ENCODE results near the gene NUFIP1.
A peak's percentile ranks its signal among the peaks of the same experiment; 100 is the strongest.
"Not testable (repeated sequence)": the region's sequence is repeated elsewhere in the genome, so short reads cannot be mapped to it uniquely, and the experiment has no call there.

NUFIP1 gene

GRCh38 chr13:44920013-44920412 lies 69.3 kb downstream of the NUFIP1 start:
- DNase-seq (ENCODE audit: low read depth in 2 of 2) = no peak

- no peak for DNase-seq (ENCODE audit: low read depth in 2 of 2)
Measured at GRCh38 chr13:44919104-44919804, 70.0 kb downstream of the NUFIP1 start.

- peak; percentile 56 to 64 for DNase-seq (ENCODE audit: low read depth in 2 of 2)
Measured at GRCh38 chr13:44918326-44919103, 70.8 kb downstream of the NUFIP1 start.

- peak; percentile 88 to 90 for DNase-seq (ENCODE audit: low read depth in 2 of 2)
Measured at GRCh38 chr13:44917589-44918325, 71.5 kb downstream of the NUFIP1 start.

GRCh38 chr13:44912278-44913016 lies 76.8 kb downstream of the NUFIP1 start:
- no peak for DNase-seq (ENCODE audit: low read depth in 2 of 2)

GRCh38 chr13:44908712-44909111 lies 80.6 kb downstream of the NUFIP1 start:
- no peak for DNase-seq (ENCODE audit: low read depth in 2 of 2)

- no peak for DNase-seq (ENCODE audit: low read depth in 2 of 2)
Measured at GRCh38 chr13:44908266-44908665, 81.0 kb downstream of the NUFIP1 start.

GRCh38 chr13:44906713-44907112 lies 82.6 kb downstream of the NUFIP1 start:
- DNase-seq (ENCODE audit: low read depth in 2 of 2) = no peak

- DNase-seq (ENCODE audit: low read depth in 2 of 2) = no peak
Measured at GRCh38 chr13:44906230-44906629, 83.0 kb downstream of the NUFIP1 start.

- no peak for DNase-seq (ENCODE audit: low read depth in 2 of 2)
Measured at GRCh38 chr13:44905556-44905955, 83.7 kb downstream of the NUFIP1 start.

GRCh38 chr13:44904967-44905366 lies 84.3 kb downstream of the NUFIP1 start:
- DNase-seq (ENCODE audit: low read depth in 2 of 2) = no peak

GRCh38 chr13:44903574-44903985 lies 85.7 kb downstream of the NUFIP1 start:
- DNase-seq (ENCODE audit: low read depth in 2 of 2) = no peak

- no peak for DNase-seq (ENCODE audit: low read depth in 2 of 2)
Measured at GRCh38 chr13:44902738-44903137, 86.5 kb downstream of the NUFIP1 start.

GRCh38 chr13:44899967-44900366 lies 89.3 kb downstream of the NUFIP1 start:
- DNase-seq (ENCODE audit: low read depth in 2 of 2) = no peak

GRCh38 chr13:44898308-44898707 lies 91.0 kb downstream of the NUFIP1 start:
- not testable (repeated sequence) for DNase-seq (ENCODE audit: low read depth in 2 of 2)

GRCh38 chr13:44895953-44896335 lies 93.3 kb downstream of the NUFIP1 start:
- no peak for DNase-seq (ENCODE audit: low read depth in 2 of 2)

GRCh38 chr13:44895264-44895952 lies 93.9 kb downstream of the NUFIP1 start:
- DNase-seq (ENCODE audit: low read depth in 2 of 2) = no peak

GRCh38 chr13:44894001-44894770 lies 95.1 kb downstream of the NUFIP1 start:
- no peak for DNase-seq (ENCODE audit: low read depth in 2 of 2)

All from stimulated activated CD8-positive, alpha-beta memory T cell treated with anti-CD3 and anti-CD28 coated beads, Interleukin-15, amount 100 ng/mL, for 4 hours (primary cell).